Activated CD8-positive, alpha-beta T cell treated with anti-CD3 and anti-CD28 coated beads for 36 hours (primary cell): ENCODE data around the gene GRID1. TPM values are rescaled to one million over a fixed set of nuclear protein-coding genes. Genes with fewer than 3 reads are reported as not detected.

Experiments used
- ATAC-seq: fragments of 200-7000 bp; cut with Tn5 transposase; one replicate; pipeline ENCODE4 v1.10.0; 2021; ENCODE audit warnings: mild to moderate bottlenecking, moderate library complexity
- CTCF ChIA-PET: fragments of 350-600 bp; sonication (Branson Sonifier 250); formaldehyde crosslinking; loops from one replicate; lab custom pipeline; 2021; ENCODE audit warnings: antibody characterized with exemption; lab: Charles Lee
- POLR2A ChIA-PET: fragments of 350-600 bp; sonication (Branson Sonifier 250); formaldehyde crosslinking; loops from one replicate; lab custom pipeline; 2021; ENCODE audit warnings: antibody characterized with exemption; lab: Charles Lee
- DNase-seq: peaks from one replicate; pipeline ENCODE4 v3.0.0-alpha.2; 2020
- H3K27ac Mint-ChIP-seq: one replicate; pipeline ENCODE4 v1.8.0; 2021; ENCODE audit warnings: mild to moderate bottlenecking, mixed read lengths
- H3K27me3 Mint-ChIP-seq: one replicate; pipeline ENCODE4 v1.8.0; 2021; ENCODE audit warnings: mixed read lengths
- H3K36me3 Mint-ChIP-seq: one replicate; pipeline ENCODE4 v1.8.0; 2021; ENCODE audit warnings: low read depth, mixed read lengths
- H3K4me1 Mint-ChIP-seq: one replicate; pipeline ENCODE4 v1.8.0; 2021; ENCODE audit warnings: low read depth, mixed read lengths
- H3K4me3 Mint-ChIP-seq: one replicate; pipeline ENCODE4 v1.8.0; 2021; ENCODE audit warnings: mild to moderate bottlenecking, moderate library complexity, mixed read lengths
- H3K9me3 Mint-ChIP-seq: one replicate; pipeline ENCODE4 v1.8.0; 2021; ENCODE audit warnings: mixed read lengths
- CTCF ChIP-seq: fragments of 200-600 bp; IDR thresholded peaks from one replicate; pipeline ENCODE4 v1.8.0; 2022; ENCODE audit warnings: antibody characterized with exemption, mild to moderate bottlenecking
- intact Hi-C: fragments of 100-400 bp; cut with micrococcal nuclease; formaldehyde crosslinking; loops from one replicate; pipeline ENCODE4 v1.10.0; 2022
- total RNA-seq, 2 experiments: library from RNA; stranded (reverse); gene quantifications; one replicate each; pipeline ENCODE4 v1.2.3, GENCODE V29; 2021

Gene GRID1
- total RNA-seq, 2 experiments from 2014 or later, result not detected

DNA sequence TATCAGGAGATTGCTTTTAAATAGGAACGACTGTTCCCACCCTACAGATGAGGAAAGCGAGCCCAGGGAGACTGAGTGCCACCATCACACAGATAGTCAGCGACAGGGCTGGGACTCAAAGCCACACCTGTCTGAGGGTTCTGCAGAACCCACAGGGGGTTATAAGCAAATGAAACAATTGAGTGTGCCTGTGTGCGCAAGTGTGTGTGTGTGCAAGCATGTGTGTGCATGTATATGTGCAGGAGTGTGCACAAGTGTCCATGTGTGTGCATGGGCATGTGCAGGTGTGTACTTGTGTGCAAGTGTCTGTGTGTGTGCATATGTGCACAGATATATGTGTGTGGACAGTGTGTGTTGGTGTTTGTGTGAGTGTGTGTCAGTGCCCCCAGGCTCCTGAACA is 280.2 kb downstream of the GRID1 start:
- Mint-ChIP-seq H3K27me3 (peaks cover 18% of the 10 kb centered on the region), H3K9me3 (no peaks in the 10 kb centered on the region), H3K4me3 (no peak overlapping the region), H3K4me1 (no peaks in the 10 kb centered on the region), H3K27ac (no peak overlapping the region), H3K36me3 (no peaks in the 10 kb centered on the region)
- no peak for TF ChIP-seq CTCF
- ChIA-PET POLR2A (no interaction called here), CTCF (interaction anchor here (0.9 kb wide), 1 partner anchor 14 kb away, joined by 3 read pairs; no protein-coding TSS in a partner anchor)
- intact Hi-C loops, result no loop called here
- DNase-seq (no peak), ATAC-seq (no peak)

- no peak for TF ChIP-seq CTCF
- POLR2A ChIA-PET, result no interaction called here
- no peak overlapping the region for H3K27ac Mint-ChIP-seq
- H3K27me3 Mint-ChIP-seq, result peaks cover 18% of the 10 kb centered on the region
- H3K4me3 Mint-ChIP-seq, result no peak overlapping the region
- CTCF ChIA-PET, result no interaction called here
- no peaks in the 10 kb centered on the region for H3K9me3 Mint-ChIP-seq
- intact Hi-C loops, result no loop called here
- no peaks in the 10 kb centered on the region for H3K4me1 Mint-ChIP-seq
- H3K36me3 Mint-ChIP-seq, result no peaks in the 10 kb centered on the region
- DNase-seq, result no peak
- no peak for ATAC-seq
Observed at GRCh38 chr10:86085686-86086085, 280.9 kb downstream of the GRID1 start.

DNA sequence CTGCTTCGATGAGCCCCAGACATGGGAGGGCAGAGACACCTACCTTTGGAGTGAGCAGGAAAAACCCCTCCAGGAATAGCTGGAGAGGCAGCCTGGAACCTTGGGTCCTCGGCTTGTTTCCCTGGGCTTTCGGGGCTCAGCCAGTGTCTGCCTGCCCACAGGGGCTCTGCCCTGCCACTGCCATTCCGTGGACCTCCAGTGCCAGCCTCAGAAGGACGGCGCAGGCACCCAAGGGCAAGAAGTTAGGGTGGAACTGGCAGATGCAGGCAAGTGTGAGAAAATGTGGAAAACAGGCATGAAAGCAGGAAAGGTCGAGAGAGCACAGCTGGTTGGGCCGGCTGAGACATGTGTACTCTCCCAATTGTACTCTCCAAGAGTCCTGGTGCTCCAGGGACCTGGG is 281.5 kb downstream of the GRID1 start:
- intact Hi-C loops, result no loop called here
- H3K4me1 Mint-ChIP-seq, result no peaks in the 10 kb centered on the region

DNA sequence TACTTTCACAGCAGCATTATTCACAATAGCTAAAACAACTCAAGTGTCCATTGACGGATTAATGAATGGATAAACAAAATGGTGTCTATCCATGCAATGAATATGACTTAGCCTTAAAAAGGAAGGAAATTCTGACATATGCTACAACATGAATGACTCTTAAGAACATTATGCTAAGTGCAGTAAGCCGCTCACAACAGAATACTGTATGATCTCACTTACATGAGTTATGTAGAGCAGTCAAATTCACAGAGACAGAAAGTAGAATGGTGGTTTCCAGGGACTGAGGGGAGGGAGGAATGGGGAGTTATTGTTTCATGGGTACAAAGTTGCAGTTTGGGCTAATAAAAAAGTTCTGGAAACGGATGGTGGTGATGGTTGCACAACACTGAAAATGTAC is 282.0 kb downstream of the GRID1 start:
- Mint-ChIP-seq H3K27me3 (peaks cover 20% of the 10 kb centered on the region), H3K4me1 (no peaks in the 10 kb centered on the region), H3K36me3 (no peaks in the 10 kb centered on the region), H3K27ac (no peak overlapping the region), H3K9me3 (no peaks in the 10 kb centered on the region), H3K4me3 (no peak overlapping the region)
- ChIA-PET POLR2A (no interaction called here), CTCF (no interaction called here)
- ATAC-seq (no peak), DNase-seq (no peak)
- intact Hi-C loops, result no loop called here
- no peak for TF ChIP-seq CTCF

More for the DNA sequence above, 281.5 kb downstream of the GRID1 start:
- ATAC-seq (no peak), DNase-seq (no peak)
- H3K36me3 Mint-ChIP-seq, result no peaks in the 10 kb centered on the region
- H3K9me3 Mint-ChIP-seq, result no peaks in the 10 kb centered on the region
- H3K27ac Mint-ChIP-seq, result no peak overlapping the region
- CTCF ChIA-PET, result no interaction called here
- POLR2A ChIA-PET, result no interaction called here
- TF ChIP-seq CTCF, result no peak
- H3K27me3 Mint-ChIP-seq, result peaks cover 18% of the 10 kb centered on the region
- no peak overlapping the region for H3K4me3 Mint-ChIP-seq

DNA sequence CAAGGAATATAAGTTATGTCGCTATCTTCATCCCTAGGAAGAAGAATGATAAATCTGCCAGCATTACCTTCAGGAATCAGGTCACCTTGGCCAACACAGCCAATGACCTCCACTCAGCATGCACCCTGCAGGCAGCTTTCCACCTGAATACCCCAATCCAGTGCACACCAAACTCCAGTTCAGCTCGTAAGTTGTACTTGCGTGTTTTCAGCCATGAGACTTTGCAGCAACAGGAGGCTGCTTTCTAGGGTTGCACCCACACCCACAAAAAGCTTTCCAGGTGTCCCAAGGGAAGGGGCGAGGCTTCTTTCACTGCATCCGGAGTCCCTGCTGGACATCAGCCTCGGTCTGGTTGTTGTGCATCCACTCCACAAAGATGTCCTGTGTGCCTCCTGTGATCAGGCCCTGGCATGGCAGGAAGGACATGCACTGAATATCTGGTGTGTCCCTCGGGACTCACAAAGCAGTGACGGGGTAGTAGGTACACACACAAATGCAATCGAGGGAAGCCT is 282.9 kb downstream of the GRID1 start:
- no peak for DNase-seq
- intact Hi-C loops, result no loop called here
- no peaks in the 10 kb centered on the region for H3K36me3 Mint-ChIP-seq
- H3K4me1 Mint-ChIP-seq, result no peaks in the 10 kb centered on the region
- peaks cover 15% of the 10 kb centered on the region for H3K27me3 Mint-ChIP-seq
- no peak for TF ChIP-seq CTCF
- CTCF ChIA-PET, result no interaction called here
- POLR2A ChIA-PET, result no interaction called here
- H3K4me3 Mint-ChIP-seq, result no peak overlapping the region
- ATAC-seq, result no peak
- no peaks in the 10 kb centered on the region for H3K9me3 Mint-ChIP-seq
- no peak overlapping the region for H3K27ac Mint-ChIP-seq
